HepG2 (cell line): ENCODE measurements around the gene SMIM36. TPM values are rescaled to one million over a fixed set of nuclear protein-coding genes. Genes with fewer than 3 reads are reported as not detected.
A peak's percentile ranks its signal among the peaks of the same experiment; 100 is the strongest.

Source experiments
- JDP2 ChIP-seq: sonication (generic); formaldehyde crosslinking; IDR thresholded peaks from 2 replicates; pipeline ENCODE4 v1.8.1; 2022; ENCODE audit warnings: missing genetic modification reagents, borderline replicate concordance
- PHF8 ChIP-seq: sonication (generic); formaldehyde crosslinking; IDR thresholded peaks from 2 replicates; pipeline ENCODE4 v1.5.0; 2020; ENCODE audit warnings: missing genetic modification reagents
- YEATS4 ChIP-seq: sonication (generic); formaldehyde crosslinking; IDR thresholded peaks from 2 replicates; pipeline ENCODE4 v1.4.0; 2020; ENCODE audit warnings: missing genetic modification reagents, borderline replicate concordance
- ZMAT3 ChIP-seq: sonication (generic); formaldehyde crosslinking; conservative IDR thresholded peaks from 2 replicates; pipeline ENCODE4 v1.7.0; 2021; ENCODE audit warnings: missing genetic modification reagents
- ZNF124 ChIP-seq: sonication (generic); formaldehyde crosslinking; IDR thresholded peaks from 2 replicates; pipeline ENCODE4 v1.4.0; 2020; ENCODE audit warnings: missing genetic modification reagents
- ZNF326 ChIP-seq: sonication (generic); formaldehyde crosslinking; IDR thresholded peaks from 2 replicates; pipeline ENCODE4 v1.4.0; 2020; ENCODE audit warnings: missing genetic modification reagents, borderline replicate concordance
- ZNF713 ChIP-seq: sonication (generic); formaldehyde crosslinking; IDR thresholded peaks from 2 replicates; pipeline ENCODE4 v1.4.0; 2020; ENCODE audit warnings: mild to moderate bottlenecking, missing genetic modification reagents
- ZNF773 ChIP-seq: sonication (generic); formaldehyde crosslinking; IDR thresholded peaks from 2 replicates; pipeline ENCODE4 v1.4.0; 2020; ENCODE audit warnings: missing genetic modification reagents, borderline replicate concordance
- ZSCAN20 ChIP-seq: sonication (generic); formaldehyde crosslinking; IDR thresholded peaks from 2 replicates; pipeline ENCODE4 v1.4.0; 2020; ENCODE audit warnings: missing genetic modification reagents, mild to moderate bottlenecking, borderline replicate concordance
- polyA plus RNA-seq, 8 experiments: library from polyadenylated mRNA; depleted of rRNA in 3 of 8; stranded (reverse) in 7 of 8; unstranded in 1 of 8; fragments of >200 nt; fragmentation: Illumina TruSeq in 4 of 8; extraction: Trizol in 4 of 8; gene quantifications; 2 replicates each; pipeline versions ENCODE4 v1.2.1 to v1.2.3, GENCODE V29; 2011 to 2016; ENCODE audit warnings: low read depth in 4 of 8, missing spikeins in 1 of 8, mixed read lengths in 1 of 8; ENCODE audit not compliant: insufficient read depth in 1 of 8
- total RNA-seq, 5 experiments: library from RNA; depleted of rRNA; stranded (reverse); fragments of >200 nt; fragmentation: Illumina TruSeq; extraction: Trizol; gene quantifications; 2 replicates each; pipeline ENCODE4 v1.2.3, GENCODE V29; 2016; ENCODE audit warnings: low read depth in 1 of 5
- TF ChIP-seq, protein P1 (sequence below): sonication (generic); formaldehyde crosslinking; IDR thresholded peaks from 2 replicates; pipeline ENCODE4 v1.4.0; 2020; ENCODE audit warnings: low read depth, missing genetic modification reagents
- TF ChIP-seq, protein P2 (sequence below): IDR thresholded peaks from 2 replicates; pipeline ENCODE4 v1.6.1; 2016; ENCODE audit warnings: low read depth
- TF ChIP-seq, protein P3 (sequence below), 2 experiments: IDR thresholded peaks; 2 replicates each; pipeline ENCODE4 v1.6.1; 2011 to 2012; ENCODE audit warnings: low read length in 2 of 2, borderline replicate concordance in 1 of 2, low read depth in 1 of 2, mild to moderate bottlenecking in 1 of 2, moderate library complexity in 1 of 2
- TF ChIP-seq, protein P4 (sequence below): sonication (generic); formaldehyde crosslinking; IDR thresholded peaks from 2 replicates; pipeline ENCODE4 v1.4.0; 2020; ENCODE audit warnings: missing genetic modification reagents

Gene SMIM36
- total and polyA plus RNA-seq, 2 of the 13 experiments (the other 11 are each of a cell fraction or from before 2014, with no cell fraction given) = not detected

DNA sequence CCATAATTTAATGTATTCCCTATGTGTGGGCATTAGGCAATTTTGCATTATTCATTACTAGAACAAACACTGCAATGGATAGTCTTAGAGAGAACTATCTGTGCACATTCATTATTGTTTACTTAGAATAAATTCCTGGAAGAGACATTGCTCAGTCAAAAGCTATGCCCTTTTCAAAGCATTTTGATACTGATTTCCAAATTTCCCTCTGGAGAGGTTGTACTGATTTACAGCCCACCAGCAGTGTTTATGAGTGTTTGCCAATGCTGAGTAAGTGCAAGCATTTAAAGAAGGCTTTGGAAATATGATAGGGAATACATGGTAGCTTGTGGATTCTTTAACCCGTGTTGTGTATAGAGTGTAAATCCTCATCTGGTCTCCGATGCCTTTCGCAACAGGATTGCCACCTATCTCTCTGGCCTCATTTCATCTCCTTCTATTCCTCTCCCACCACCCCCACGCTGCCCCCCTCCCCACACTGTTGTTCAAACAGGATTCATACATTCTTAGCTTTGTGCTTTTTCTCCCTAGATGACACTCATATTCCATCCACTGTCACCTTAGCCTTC lies 56.3 kb downstream of the SMIM36 start (continued):
- TF ChIP-seq, protein P1, sequence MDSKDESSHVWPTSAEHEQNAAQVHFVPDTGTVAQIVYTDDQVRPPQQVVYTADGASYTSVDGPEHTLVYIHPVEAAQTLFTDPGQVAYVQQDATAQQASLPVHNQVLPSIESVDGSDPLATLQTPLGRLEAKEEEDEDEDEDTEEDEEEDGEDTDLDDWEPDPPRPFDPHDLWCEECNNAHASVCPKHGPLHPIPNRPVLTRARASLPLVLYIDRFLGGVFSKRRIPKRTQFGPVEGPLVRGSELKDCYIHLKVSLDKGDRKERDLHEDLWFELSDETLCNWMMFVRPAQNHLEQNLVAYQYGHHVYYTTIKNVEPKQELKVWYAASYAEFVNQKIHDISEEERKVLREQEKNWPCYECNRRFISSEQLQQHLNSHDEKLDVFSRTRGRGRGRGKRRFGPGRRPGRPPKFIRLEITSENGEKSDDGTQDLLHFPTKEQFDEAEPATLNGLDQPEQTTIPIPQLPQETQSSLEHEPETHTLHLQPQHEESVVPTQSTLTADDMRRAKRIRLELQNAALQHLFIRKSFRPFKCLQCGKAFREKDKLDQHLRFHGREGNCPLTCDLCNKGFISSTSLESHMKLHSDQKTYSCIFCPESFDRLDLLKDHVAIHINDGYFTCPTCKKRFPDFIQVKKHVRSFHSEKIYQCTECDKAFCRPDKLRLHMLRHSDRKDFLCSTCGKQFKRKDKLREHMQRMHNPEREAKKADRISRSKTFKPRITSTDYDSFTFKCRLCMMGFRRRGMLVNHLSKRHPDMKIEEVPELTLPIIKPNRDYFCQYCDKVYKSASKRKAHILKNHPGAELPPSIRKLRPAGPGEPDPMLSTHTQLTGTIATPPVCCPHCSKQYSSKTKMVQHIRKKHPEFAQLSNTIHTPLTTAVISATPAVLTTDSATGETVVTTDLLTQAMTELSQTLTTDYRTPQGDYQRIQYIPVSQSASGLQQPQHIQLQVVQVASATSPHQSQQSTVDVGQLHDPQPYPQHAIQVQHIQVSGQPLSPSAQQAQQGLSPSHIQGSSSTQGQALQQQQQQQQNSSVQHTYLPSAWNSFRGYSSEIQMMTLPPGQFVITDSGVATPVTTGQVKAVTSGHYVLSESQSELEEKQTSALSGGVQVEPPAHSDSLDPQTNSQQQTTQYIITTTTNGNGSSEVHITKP (CRISPR knock-in tag) = no peak
- TF ChIP-seq ZNF326 (CRISPR knock-in tag) (no peak), YEATS4 (CRISPR knock-in tag) (no peak), ZNF713 (no peak), PHF8 (CRISPR knock-in tag) (no peak), ZMAT3 (CRISPR knock-in tag) (no peak), ZNF773 (no peak), ZNF124 (CRISPR knock-in tag) (no peak), ZSCAN20 (CRISPR knock-in tag) (no peak), JDP2 (CRISPR knock-in tag) (no peak)
- TF ChIP-seq, protein P2, sequence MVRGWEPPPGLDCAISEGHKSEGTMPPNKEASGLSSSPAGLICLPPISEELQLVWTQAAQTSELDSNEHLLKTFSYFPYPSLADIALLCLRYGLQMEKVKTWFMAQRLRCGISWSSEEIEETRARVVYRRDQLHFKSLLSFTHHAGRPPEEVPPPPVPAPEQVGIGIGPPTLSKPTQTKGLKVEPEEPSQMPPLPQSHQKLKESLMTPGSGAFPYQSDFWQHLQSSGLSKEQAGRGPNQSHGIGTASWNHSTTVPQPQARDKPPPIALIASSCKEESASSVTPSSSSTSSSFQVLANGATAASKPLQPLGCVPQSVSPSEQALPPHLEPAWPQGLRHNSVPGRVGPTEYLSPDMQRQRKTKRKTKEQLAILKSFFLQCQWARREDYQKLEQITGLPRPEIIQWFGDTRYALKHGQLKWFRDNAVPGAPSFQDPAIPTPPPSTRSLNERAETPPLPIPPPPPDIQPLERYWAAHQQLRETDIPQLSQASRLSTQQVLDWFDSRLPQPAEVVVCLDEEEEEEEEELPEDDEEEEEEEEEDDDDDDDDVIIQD = peak; percentile 54; the same call in 1 of the 2 replicates
- TF ChIP-seq, protein P3, sequence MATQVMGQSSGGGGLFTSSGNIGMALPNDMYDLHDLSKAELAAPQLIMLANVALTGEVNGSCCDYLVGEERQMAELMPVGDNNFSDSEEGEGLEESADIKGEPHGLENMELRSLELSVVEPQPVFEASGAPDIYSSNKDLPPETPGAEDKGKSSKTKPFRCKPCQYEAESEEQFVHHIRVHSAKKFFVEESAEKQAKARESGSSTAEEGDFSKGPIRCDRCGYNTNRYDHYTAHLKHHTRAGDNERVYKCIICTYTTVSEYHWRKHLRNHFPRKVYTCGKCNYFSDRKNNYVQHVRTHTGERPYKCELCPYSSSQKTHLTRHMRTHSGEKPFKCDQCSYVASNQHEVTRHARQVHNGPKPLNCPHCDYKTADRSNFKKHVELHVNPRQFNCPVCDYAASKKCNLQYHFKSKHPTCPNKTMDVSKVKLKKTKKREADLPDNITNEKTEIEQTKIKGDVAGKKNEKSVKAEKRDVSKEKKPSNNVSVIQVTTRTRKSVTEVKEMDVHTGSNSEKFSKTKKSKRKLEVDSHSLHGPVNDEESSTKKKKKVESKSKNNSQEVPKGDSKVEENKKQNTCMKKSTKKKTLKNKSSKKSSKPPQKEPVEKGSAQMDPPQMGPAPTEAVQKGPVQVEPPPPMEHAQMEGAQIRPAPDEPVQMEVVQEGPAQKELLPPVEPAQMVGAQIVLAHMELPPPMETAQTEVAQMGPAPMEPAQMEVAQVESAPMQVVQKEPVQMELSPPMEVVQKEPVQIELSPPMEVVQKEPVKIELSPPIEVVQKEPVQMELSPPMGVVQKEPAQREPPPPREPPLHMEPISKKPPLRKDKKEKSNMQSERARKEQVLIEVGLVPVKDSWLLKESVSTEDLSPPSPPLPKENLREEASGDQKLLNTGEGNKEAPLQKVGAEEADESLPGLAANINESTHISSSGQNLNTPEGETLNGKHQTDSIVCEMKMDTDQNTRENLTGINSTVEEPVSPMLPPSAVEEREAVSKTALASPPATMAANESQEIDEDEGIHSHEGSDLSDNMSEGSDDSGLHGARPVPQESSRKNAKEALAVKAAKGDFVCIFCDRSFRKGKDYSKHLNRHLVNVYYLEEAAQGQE (IDR thresholded peaks at IDR 0.05; ENCODE audit: borderline replicate concordance in 1 of 2, low read depth in 1 of 2, low read length in 2 of 2) = no peak
- TF ChIP-seq, protein P4, sequence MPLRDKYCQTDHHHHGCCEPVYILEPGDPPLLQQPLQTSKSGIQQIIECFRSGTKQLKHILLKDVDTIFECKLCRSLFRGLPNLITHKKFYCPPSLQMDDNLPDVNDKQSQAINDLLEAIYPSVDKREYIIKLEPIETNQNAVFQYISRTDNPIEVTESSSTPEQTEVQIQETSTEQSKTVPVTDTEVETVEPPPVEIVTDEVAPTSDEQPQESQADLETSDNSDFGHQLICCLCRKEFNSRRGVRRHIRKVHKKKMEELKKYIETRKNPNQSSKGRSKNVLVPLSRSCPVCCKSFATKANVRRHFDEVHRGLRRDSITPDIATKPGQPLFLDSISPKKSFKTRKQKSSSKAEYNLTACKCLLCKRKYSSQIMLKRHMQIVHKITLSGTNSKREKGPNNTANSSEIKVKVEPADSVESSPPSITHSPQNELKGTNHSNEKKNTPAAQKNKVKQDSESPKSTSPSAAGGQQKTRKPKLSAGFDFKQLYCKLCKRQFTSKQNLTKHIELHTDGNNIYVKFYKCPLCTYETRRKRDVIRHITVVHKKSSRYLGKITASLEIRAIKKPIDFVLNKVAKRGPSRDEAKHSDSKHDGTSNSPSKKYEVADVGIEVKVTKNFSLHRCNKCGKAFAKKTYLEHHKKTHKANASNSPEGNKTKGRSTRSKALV (CRISPR knock-in tag) = no peak
